ENCODE data around the gene HOXA9. TPM values are rescaled to one million over a fixed set of nuclear protein-coding genes. Genes with fewer than 3 reads are reported as not detected.

The HOXA9 gene
- total and polyA plus RNA-seq, 4 donors = 0.02 to 0.70 TPM; not detected in 2

- H3K36me3 ChIP-seq (ENCODE audit: control insufficient read depth in 4 of 4, insufficient read depth in 3 of 4, low read depth in 1 of 4, low read length in 3 of 4) = no peaks in the 10 kb centered on the region
- WGBS = 47% methylated on average over 6 of the region's 6 CpGs
- H3K9ac ChIP-seq (ENCODE audit: low read depth in 1 of 2, low read length in 2 of 2) = no peak overlapping the region
- TF ChIP-seq ATF3 (IDR thresholded peaks at IDR 0.05) (no peak), FOXA1 (IDR thresholded peaks at IDR 0.05) (no peak), ZBTB33 (IDR thresholded peaks at IDR 0.05) (no peak), RXRA (IDR thresholded peaks at IDR 0.05) (no peak), JUND (IDR thresholded peaks at IDR 0.05) (no peak), CTCF (IDR thresholded peaks at IDR 0.05; ENCODE audit: low read depth, low read length, missing input control) (no peak), HNF4A (conservative IDR thresholded peaks at IDR 0.05) (no peak), NR2F2 (IDR thresholded peaks at IDR 0.05) (no peak), REST (IDR thresholded peaks at IDR 0.05) (no peak), FOXA2 (IDR thresholded peaks at IDR 0.05) (no peak), EGR1 (IDR thresholded peaks at IDR 0.05; ENCODE audit: low read depth in 2 of 2) (no peak), MAX (IDR thresholded peaks at IDR 0.05) (no peak), HNF4G (IDR thresholded peaks at IDR 0.05) (no peak)
- no peak overlapping the region for H3K27ac ChIP-seq (ENCODE audit: low read depth in 1 of 2, low read length in 2 of 2)
- H3K9me3 ChIP-seq (ENCODE audit: control insufficient read depth in 4 of 4, low read length in 3 of 4) = no peaks in the 10 kb centered on the region
- H3K4me1 ChIP-seq (ENCODE audit: control insufficient read depth in 4 of 4, insufficient read depth in 4 of 4, low read length in 3 of 4) = peaks cover 2 to 15% (median 11%) of the 10 kb centered on the region in 4 donors
- DNase-seq (ENCODE audit: low spot score) = no peak
- H3K27me3 ChIP-seq (ENCODE audit: control insufficient read depth in 4 of 4, insufficient read depth in 4 of 4, low read length in 3 of 4) = peaks cover 18 to 68% (median 25%) of the 10 kb centered on the region in 4 donors
- no peak overlapping the region for H3K4me3 ChIP-seq (ENCODE audit: low read depth in 1 of 3, low read length in 3 of 3)
Measured at GRCh38 chr7:27178366-27178765, 13.0 kb upstream of the HOXA9 start.

GRCh38 chr7:27177795-27178320 is 12.5 kb upstream of the HOXA9 start:
- Histone ChIP-seq H3K9ac (ENCODE audit: low read depth in 1 of 2, low read length in 2 of 2) (no peak overlapping the region), H3K4me1 (ENCODE audit: control insufficient read depth in 4 of 4, insufficient read depth in 4 of 4, low read length in 3 of 4) (peaks cover 8 to 18% (median 14%) of the 10 kb centered on the region in 4 donors), H3K4me3 (ENCODE audit: low read depth in 1 of 3, low read length in 3 of 3) (no peak overlapping the region), H3K27ac (ENCODE audit: low read depth in 1 of 2, low read length in 2 of 2) (no peak overlapping the region), H3K36me3 (ENCODE audit: control insufficient read depth in 4 of 4, insufficient read depth in 3 of 4, low read depth in 1 of 4, low read length in 3 of 4) (no peaks in the 10 kb centered on the region), H3K27me3 (ENCODE audit: control insufficient read depth in 4 of 4, insufficient read depth in 4 of 4, low read length in 3 of 4) (peaks cover 18 to 64% (median 22%) of the 10 kb centered on the region in 4 donors), H3K9me3 (ENCODE audit: control insufficient read depth in 4 of 4, low read length in 3 of 4) (no peaks in the 10 kb centered on the region)
- TF ChIP-seq RXRA (IDR thresholded peaks at IDR 0.05) (no peak), GABPA (IDR thresholded peaks at IDR 0.05 in 1 of 2, conservative IDR thresholded peaks at IDR 0.05 in 1 of 2) (no peak)
- DNase-seq (ENCODE audit: low spot score) = no peak
- 52% methylated on average over 5 of the region's 5 CpGs for WGBS
